ENCODE measurements around the gene RANBP9.

Gene RANBP9

DNA sequence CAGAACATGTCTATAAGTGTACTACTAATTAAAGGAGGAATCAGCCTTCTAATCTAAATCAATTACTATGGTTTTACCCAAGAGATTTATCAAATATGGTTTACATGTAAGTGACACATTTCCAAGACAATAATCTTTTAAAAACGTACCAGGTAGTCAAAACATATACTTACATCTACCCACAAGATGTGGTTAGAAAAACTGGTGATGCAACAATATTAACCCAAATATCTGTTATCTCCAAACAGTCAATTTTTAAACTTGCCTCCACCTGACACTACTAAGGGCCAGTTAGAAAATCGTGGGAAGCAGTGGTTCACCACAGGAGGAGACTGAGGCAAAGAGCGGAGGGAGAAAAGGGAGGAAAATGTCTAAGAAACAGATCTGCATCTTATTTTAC lies 68.5 kb downstream of the RANBP9 start:
- DNase-seq = no peak

DNA sequence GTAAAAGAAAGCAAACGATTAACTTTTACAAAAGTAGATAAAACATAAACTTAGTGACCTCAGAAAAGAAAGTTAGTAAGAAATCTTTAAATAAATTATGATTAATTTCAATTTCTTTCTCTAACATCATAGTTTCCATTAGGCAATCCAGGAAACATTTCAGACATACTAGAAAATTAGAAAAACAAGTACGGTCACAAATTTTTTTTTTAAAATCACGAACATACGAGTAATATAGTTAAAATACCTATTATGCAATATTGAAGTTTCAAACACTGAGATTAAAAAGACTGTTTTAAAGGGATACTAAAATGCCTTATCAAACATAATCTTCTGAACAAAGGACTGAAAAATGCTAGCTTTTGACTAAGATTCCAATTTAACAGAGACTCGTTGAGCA lies 70.3 kb downstream of the RANBP9 start:
- DNase-seq = no peak

DNA sequence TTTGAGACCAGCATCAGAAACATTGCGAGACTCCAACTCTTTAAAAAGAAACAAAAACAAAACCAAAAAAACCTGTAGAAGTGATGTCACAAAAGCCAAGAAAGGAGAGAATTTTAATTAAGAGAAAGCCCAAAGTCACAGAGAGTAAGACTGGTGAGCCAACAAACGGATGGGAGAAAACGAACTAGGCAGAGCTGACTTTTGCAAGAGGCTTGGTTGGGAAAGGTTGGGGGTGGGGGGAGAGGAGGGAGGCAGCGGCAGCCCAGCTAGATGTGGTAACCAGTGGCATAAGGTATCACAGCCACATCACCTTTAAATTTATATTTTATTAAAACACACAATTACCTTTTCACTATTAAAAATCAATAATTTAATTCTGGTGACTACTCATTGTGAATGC lies 73.0 kb downstream of the RANBP9 start:
- no peak for DNase-seq

DNA sequence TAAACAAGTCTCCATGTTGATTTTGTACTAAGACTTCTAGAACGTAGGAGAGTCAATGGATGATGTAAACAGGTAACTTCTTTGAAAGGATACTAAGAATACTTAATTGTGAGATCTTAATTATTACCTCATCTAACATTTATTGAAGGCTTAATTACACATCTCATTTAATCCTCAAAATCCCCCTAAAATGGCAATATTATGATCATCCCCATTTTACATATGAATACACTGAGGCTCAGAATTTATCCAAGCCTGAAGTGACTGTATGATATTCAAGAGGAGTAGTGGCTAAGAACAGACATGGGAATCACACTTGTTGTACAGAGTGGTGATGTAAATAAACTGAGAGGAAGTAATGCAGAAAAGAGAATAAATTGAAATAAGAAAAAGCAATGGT lies 73.6 kb downstream of the RANBP9 start:
- DNase-seq = no peak

DNA sequence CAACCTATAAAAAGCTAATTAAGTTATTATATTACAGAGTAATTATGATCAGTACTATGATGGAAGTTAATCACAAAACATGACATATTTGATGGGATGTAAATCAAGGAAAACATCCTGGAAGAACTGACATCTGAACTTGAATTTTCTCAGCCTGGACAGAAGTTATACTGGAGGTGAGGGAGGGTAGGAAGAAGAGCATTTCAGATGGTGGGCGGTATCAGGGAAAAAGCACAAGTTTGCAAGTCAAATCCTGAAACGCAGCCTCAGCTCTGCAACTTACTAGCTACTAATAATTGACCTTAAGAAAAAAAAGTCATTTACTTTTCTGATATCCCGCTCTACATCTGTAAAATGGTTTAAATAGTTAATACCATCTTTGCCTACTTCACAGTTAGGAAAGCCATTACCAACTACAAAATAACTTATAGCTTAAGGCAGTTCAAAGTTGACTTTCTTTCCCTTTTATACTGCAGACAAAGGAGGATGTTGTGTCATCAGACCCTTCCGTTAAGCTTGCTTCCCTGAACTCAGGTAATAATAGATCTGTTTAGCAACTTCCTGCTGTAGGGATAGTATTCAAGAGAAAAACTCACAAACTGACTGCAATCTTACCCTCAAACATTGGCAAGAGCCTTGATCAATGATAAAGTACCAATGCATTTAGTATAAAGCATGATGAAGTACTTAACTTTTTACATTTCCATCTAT lies 75.5 kb downstream of the RANBP9 start:
- no peak for DNase-seq

DNA sequence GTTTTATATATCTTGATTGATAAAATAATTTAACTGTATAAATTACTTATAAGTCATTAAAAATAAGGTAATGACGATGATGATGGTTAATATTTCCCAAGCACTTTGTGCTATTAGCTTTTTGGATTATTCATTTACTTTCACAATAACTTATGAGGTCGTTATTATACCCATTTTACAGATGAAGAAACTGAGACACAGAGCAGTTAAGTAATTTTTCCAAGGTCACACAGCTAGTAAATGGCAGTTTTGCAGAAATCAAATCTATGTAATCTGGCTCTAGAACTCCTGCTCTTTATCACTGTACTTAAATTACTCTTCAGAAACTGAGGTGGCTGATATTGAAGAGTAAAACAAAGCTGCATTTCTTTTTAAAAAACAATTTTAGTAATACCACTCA lies 78.3 kb downstream of the RANBP9 start:
- DNase-seq = no peak

DNA sequence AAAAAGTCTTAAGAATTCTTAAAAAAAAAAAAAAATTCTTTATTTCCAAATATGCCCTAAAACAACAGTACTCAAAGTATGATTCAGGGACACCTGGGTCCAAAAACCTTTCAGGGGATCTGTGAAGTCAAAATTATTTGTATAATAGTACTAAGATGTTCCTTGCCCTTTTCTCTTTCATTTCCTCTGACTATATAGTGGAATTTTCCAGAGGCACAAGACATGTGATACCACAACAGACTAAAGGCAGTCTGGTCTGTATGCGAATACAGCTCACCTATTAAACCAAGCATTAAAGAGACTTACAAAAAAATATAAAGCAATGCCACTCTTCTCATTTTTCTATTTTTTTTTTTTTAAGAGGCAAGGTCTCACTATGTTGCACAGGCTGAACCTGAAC lies 81.1 kb downstream of the RANBP9 start:
- no peak for DNase-seq

DNA sequence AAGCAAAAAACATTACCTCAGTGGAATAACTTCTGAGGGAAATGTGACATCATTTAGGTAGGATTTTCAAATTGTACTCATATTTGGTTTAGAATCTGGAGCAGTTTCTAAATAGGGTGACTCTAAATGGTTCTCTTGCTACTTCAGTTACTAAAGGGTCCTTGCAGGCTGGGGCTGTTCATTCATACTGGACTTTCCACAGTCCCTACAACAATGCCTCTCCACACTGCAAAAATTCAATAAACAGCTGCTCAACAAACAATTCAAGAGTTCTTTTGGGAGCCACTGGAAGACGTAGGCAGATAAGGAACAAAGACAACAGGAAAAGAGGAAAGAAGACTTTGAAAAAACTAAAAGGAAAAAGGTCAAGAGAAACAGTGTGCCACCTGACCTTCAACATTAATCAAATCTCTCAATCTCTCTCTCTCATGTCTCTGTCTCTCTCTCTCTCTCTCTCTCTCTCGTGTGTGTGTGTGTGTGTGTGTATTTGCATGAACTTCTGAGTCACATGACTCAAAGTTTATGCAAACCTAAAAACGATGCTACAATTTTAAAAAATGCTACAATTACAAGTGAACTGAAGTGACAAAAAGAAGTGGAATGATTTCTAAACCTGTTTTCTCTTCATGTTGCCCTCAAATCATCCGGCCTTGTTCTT lies 82.0 kb downstream of the RANBP9 start:
- DNase-seq = no peak

DNA sequence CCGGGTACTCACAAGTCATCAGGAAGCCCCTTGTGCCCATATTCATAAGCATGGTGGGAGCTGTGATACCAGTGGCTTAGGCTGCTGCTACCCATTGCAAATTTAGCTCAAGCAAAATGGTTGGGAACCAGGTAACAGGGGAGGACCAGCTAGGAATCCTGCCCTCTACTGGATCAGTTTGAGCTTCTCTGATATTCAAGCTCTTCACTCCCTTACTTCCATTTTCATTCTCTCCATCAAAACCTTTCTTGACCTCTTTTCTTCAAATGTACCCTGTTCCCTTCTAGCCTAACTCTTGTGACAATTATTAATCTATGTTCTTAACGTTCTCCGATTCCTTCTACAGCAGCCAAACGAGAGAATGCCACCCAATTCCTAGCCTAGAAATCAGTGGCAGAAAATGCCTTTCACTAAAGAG lies 86.8 kb downstream of the RANBP9 start:
- DNase-seq = peak; percentile 55 to 58

DNA sequence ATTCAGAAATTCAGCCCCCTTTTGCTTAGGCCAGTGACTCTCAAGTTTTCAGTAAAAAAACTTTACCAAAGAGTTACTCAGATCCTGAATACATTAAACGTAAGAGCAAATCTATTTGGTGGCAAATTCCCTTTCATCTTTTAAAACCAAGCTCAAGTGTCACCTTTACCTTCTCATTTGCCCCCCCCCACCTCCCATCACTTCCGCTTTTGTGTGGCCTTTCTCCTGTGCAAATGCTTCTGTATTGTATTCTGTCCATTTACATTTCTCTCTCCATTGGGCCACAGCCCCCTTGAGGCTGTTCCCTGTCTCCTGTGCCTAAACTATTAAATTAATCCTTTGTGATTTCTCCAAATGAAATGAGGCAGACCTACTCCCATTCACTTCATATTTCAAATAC lies 94.6 kb downstream of the RANBP9 start:
- DNase-seq = no peak

DNA sequence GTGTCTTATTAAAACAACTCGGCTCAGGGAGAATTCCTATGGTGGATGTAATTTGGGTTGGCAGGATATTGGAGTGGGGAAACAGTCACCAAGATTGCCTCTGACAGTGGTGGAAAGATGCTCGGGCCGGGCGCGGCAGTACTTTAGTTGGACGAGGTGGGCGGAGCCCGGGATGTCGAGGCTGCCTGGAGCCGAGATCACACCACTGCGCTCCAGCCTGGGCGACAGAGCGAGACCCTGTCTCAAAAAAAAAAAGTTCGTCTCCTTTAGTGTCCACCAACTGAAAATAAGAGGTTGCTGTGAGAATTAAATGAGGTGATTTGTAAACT lies 95.9 kb downstream of the RANBP9 start:
- DNase-seq = peak in 1 of 2 experiments; percentile 15

DNA sequence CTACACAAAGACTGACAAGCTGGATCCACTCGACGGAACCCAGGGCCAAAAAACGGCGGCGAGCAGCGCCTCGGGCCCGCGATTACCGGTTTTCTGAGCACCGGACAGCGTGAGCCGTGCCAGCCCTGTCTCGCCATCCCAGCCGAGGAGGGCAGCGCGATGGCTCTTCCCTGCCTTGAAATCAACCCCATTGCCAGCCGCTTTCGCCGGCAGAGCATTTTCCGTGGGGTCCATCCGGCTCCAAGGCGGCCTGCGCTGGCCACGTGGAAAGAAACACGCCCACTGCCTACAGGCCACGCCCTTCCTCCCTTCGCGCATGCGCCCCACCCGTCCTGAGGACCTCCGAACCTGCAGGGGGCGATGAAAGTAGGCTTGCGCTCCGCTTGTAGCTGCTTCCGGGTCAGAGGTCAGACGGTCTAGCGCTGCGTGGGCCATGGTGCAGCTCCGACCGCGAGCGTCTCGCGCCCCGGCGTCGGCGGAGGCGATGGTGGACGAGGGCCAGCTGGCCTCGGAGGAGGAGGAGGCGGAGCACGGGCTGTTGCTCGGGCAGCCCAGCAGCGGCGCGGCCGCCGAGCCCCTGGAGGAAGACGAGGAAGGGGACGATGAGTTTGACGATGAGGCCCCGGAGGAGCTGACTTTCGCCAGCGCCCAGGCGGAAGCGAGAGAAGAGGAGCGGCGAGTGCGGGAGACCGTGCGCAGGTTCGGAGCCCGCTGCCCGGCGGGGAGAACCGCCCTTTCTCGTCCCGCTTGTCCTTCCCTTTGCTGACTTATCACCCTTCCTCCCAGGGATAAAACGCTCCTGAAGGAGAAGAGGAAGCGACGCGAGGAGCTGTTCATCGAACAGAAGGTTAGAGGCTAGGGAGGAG lies 96.5 kb downstream of the RANBP9 start, which contains the start of gene NOL7:
NOL7 (plus strand) TSS at position 410 of the 866 bp plus-strand sequence; CDS start at position 434, 24 bp downstream.
- peak; percentile 95 to 96 for DNase-seq

DNA sequence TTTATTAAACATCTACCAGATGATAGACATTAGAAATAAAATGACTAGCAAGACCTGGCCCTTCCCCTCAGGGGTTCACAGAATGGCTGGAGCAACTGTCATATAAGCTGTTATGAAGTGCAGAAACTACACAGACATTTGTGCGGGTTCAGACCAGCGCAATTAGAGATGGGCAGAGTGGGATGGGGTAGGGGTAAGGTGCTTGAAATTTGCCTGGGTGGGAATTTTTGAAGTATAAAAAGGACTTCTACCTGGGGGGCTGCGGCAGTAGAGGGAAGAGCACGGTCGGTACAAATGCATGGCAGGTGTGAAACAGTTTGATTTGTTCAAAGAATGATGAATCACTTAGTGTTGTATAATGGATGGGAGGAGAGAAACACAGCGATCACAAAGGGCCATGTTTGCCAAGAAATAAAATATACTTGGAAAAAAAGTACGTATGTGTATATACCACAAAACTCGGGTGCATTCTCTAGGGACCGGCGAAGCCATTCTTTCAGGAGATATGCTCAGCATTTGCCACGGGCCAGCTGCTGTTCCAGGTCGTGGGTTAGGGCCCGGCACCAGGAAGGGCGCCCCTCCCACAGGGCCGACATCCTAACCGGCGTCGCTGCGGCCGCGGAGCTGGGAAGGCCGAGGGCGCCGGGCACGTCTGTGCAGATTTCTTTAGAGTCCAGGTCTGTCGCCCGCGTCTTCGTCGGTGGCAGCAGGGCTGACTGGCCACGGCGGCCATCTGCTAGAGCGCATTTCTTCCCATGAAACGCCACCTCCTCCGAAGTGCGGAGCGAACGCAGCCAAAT lies 97.3 kb downstream of the RANBP9 start:
- peak; percentile 51 to 57 for DNase-seq

DNA sequence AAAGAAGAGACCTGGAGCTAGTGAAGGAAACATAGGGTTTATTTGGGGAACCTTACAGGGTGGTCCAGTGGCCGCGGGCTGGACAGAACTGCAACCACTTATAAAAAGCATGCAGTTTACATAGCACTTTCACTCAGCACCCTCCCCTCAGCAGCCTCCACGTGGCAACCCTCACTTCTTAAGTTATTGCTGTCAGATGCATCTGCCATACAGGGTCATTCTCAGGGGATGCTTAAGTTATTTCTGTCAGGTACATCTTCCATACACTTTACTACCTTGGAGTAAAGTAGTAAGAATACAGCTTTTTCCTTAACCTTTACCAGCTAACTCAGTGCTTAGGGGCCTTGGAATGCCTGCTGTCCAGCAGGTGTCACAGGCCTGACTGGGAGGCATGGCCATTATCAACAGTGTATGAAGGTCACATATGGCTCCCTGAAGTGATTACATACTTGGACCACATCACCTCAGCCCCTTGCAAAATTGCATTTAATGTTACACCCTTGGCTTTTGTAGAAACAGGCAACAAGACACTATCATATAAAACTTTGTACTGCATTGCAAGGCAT lies 98.5 kb downstream of the RANBP9 start:
- DNase-seq = no peak

DNA sequence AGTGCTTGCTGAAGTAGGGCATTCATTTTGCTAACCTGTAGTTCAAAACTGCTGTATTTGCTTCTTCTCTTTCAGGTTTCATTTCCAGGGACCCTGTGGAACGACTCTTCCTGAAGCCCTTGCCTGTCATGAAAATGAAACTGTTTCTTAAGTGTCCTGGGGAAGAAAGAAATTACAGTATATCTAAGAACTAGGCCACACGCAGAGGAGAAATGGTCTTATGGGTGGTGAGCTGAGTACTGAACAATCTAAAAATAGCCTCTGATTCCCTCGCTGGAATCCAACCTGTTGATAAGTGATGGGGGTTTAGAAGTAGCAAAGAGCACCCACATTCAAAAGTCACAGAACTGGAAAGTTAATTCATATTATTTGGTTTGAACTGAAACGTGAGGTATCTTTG lies 99.9 kb downstream of the RANBP9 start:
- DNase-seq = no peak

DNA sequence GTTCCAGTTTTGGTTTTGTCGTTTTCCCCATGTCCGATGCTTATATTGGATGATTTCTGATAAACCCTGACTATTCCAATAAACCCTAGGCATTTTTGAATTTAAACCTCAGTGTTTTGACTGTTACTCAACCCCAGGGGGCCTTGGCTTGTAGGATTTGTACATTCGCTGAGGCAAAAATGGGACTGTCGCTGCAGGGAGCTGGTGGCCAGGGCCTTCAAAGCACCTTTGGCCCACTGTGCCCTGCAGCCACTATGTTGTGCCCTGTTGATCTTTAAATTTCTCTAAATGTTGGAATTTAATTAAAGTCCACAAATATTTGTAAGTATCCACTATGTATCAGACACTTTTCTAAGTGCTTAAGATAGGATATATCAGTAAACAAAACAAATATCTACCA lies 106.0 kb downstream of the RANBP9 start:
- no peak for DNase-seq

DNA sequence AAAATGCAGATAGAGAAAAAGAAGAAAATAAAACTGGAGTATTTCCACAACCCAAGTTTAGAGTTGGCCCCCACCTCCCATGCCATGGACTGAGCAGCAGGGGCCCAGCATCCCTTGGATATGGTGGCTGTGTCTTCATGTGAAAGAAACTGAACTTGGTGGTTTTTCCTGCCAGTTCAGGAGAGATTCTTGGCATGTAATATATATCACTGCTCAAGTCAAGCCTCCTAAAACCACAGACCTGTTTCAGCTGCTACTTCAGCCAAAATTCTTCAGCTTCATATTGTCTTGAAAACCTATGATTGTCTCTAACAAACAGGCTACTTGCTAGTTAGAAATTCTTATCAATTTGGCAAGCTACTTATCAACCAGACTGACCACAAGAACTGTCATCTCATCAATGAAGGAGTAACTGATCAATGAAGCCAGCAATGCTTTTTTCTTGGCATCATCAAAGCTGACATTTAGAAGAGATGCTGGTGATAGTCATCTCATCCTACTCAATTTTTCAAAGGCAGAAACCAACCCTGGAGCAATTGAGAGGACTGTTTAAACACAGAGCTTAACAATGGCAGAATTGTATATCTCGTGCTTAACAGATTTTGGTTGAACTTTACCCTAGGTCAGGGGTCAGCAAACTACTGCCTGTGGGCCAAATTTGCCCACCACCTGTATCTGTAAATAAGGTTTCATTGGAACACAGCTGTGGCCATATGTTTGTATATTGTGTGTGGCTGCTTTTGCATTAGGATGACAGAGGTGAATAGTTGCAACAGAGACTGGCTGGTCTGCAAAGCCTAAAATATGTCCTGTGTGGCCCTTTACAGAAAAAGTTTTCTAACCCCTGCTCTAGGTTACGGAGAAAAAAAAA lies 106.9 kb downstream of the RANBP9 start:
- no peak for DNase-seq

DNA sequence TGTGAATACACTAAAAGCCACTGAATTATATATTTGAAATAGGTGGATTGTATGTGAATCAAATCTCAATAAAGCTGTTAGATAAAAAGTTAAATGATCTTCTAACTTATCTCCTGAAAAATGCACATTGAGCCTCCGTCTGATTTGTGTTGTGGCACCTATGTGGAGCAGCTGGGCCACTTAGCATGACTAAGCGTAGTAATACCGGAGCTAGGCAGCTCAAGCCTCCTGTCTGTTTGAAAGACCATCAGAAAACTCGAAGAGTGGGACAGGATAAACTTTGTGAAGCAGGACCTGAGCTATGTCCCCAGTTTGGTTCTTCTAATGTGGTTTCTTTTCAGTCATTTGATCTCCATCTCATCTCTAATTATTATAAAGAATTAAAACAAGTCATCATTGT lies 107.5 kb downstream of the RANBP9 start:
- no peak for DNase-seq

DNA sequence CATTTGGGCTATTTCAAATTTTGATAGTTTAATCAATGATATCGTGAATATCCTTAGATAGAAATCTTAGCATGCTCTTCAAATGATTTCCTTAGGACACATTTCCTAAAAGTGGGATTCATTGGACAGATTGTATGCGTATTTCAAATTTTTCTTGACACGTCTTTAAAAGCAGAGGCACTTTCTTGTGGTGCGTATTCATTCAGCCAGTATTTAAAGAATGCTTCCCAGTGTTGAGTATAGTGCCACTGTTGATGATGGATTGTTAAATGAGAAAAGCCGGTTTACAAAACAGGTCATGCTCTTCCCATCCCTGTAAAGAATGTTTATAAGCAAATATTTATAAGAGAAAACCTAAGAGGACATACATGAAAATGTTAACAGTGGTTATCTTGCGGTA lies 111.6 kb downstream of the RANBP9 start:
- no peak for DNase-seq

DNA sequence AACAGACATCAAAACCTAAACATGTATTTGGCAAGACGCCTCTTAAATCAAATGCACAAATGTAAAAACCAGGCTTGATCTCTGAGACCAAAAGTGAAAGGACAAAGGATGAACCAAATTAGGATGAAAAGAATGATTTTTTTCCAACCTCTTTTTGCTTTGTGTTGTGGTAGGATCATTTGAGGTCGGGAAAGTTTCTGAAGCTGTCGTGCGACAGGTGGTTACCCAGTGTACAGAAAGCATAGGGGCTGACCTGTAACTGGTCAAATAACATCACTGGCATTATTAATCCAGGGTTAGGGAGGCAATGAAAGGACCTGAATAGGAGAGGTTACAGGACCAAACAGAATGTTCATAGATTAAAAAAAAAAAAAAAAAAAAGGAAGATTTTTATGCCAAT lies 114.6 kb downstream of the RANBP9 start:
- no peak for DNase-seq

DNA sequence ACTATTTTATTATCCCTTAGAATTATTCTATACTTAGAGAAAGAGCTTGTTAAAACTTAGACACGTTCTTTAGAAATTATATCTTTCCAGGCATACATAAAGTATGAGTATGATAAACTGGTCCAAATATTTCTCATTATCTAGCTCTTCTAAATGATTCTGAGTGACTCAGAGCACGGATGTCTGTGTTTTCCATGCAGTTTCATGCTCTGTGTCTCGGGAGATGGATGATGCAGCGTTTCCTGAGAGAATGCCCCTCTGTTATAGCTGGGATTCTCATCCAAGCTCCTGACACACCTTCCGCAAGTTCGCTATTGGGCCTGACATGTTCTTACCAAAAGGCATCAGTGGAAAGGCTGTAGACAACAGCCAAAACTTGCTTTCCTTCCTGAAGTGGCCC lies 117.9 kb downstream of the RANBP9 start:
- no peak for DNase-seq

DNA sequence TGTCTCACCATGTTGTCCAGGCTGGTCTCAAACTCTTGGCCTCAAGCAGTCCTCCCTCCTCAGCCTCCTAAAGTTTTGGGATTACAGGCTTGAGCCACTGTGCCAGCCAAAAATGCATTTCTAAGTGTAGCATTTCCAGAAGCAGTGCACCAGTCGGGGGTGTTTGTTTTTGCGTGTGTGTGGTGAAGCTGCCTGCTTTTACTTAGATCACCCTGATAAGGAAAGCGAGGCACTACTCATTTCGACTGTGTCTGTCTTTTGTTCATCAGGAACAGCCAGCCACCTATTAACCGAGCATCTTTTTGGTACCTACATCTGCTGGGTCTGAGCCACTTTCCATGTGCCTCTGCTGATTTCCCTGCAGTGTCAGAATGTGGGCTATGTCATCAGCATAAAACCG lies 118.5 kb downstream of the RANBP9 start:
- DNase-seq = no peak

Measured in SHP77 (cell line).